Activated T-helper 1 cell treated with anti-CD3 and anti-CD28 coated beads, Interleukin-2, amount 50 U/mL, for 16 hours (primary cell): ENCODE results near the gene DNM1.

Experiments
- DNase-seq, 2 donors: peaks; one replicate each; pipeline ENCODE4 v3.0.0-alpha.2; 2020; ENCODE audit warnings: low read depth in 1 of 2, low spot score in 1 of 2

DNM1 gene

GRCh38 chr9:128304136-128304970 is 101.2 kb downstream of the DNM1 start:
- DNase-seq: no peak
